ENCODE results near the gene MDGA2. TPM values are rescaled to one million over a fixed set of nuclear protein-coding genes. Genes with fewer than 3 reads are reported as not detected.

MDGA2 gene
- total RNA-seq, 1 donor from 2014 or later, result not detected

GRCh38 chr14:46887144-46887543 is 788.3 kb downstream of the MDGA2 start:
- H3K4me3 ChIP-seq, result no peak overlapping the region
- H3K27ac ChIP-seq, result no peak overlapping the region
- no peak for TF ChIP-seq CTCF (IDR thresholded peaks at IDR 0.05)
- ATAC-seq, result no peak
- no peaks in the 10 kb centered on the region for H3K9me3 ChIP-seq
- no peaks in the 10 kb centered on the region for H3K27me3 ChIP-seq
- no peaks in the 10 kb centered on the region for H3K36me3 ChIP-seq
- DNase-seq, result no peak
- intact Hi-C loops (cut with DNase I), result no loop called here
- H3K4me1 ChIP-seq, result no peaks in the 10 kb centered on the region

- no peaks in the 10 kb centered on the region for H3K9me3 ChIP-seq
- ATAC-seq (no peak), DNase-seq (no peak)
- TF ChIP-seq CTCF (IDR thresholded peaks at IDR 0.05), result no peak
- H3K4me3 ChIP-seq, result no peak overlapping the region
- H3K27me3 ChIP-seq, result no peaks in the 10 kb centered on the region
- intact Hi-C loops (cut with DNase I), result no loop called here
- H3K36me3 ChIP-seq, result no peaks in the 10 kb centered on the region
- no peak overlapping the region for H3K27ac ChIP-seq
- no peaks in the 10 kb centered on the region for H3K4me1 ChIP-seq
Observed at GRCh38 chr14:46885566-46885965, 789.8 kb downstream of the MDGA2 start.

- DNase-seq (no peak), ATAC-seq (no peak)
- TF ChIP-seq CTCF (IDR thresholded peaks at IDR 0.05), result no peak
- H3K4me1 ChIP-seq, result no peaks in the 10 kb centered on the region
- H3K36me3 ChIP-seq, result no peaks in the 10 kb centered on the region
- H3K27me3 ChIP-seq, result no peaks in the 10 kb centered on the region
- H3K27ac ChIP-seq, result no peak overlapping the region
- no peaks in the 10 kb centered on the region for H3K9me3 ChIP-seq
- intact Hi-C loops (cut with DNase I), result no loop called here
- no peak overlapping the region for H3K4me3 ChIP-seq
Observed at GRCh38 chr14:46861753-46862152, 813.7 kb downstream of the MDGA2 start.

GRCh38 chr14:46840944-46841720 is 834.3 kb downstream of the MDGA2 start:
- DNase-seq (no peak), ATAC-seq (no peak)
- Histone ChIP-seq H3K4me3 (no peak overlapping the region), H3K36me3 (no peaks in the 10 kb centered on the region), H3K9me3 (no peaks in the 10 kb centered on the region), H3K27ac (no peak overlapping the region), H3K4me1 (no peaks in the 10 kb centered on the region), H3K27me3 (no peaks in the 10 kb centered on the region)
- intact Hi-C loops (cut with DNase I), result no loop called here
- no peak for TF ChIP-seq CTCF (IDR thresholded peaks at IDR 0.05)

GRCh38 chr14:46820291-46820690 is 855.1 kb downstream of the MDGA2 start:
- Histone ChIP-seq H3K4me3 (no peak overlapping the region), H3K27ac (no peak overlapping the region), H3K27me3 (no peaks in the 10 kb centered on the region), H3K36me3 (no peaks in the 10 kb centered on the region), H3K9me3 (no peaks in the 10 kb centered on the region), H3K4me1 (no peaks in the 10 kb centered on the region)
- TF ChIP-seq CTCF (IDR thresholded peaks at IDR 0.05), result no peak
- intact Hi-C loops (cut with DNase I), result no loop called here
- ATAC-seq (no peak), DNase-seq (peak; percentile 58)

Data from upper lobe of right lung (tissue), 1 donor.